Smooth muscle cell (in vitro differentiated cells): ENCODE results near the gene DUSP9. TPM values are rescaled to one million over a fixed set of nuclear protein-coding genes. Genes with fewer than 3 reads are reported as not detected.

Source experiments
- DNase-seq: peaks from one replicate; lab custom pipeline; 2025; ENCODE audit not compliant: unreplicated experiment; lab: John Stamatoyannopoulos, UW
- H2AFZ ChIP-seq: fragments of 200-600 bp; sonication (generic); 2 replicates; pipeline ENCODE4 v1.6.0; 2016; ENCODE audit warnings: antibody characterized with exemption, low read depth, mild to moderate bottlenecking
- H3F3A ChIP-seq: fragments of 200-600 bp; sonication (generic); 2 replicates; pipeline ENCODE4 v1.6.0; 2017; ENCODE audit warnings: antibody characterized with exemption, low read depth
- H3K27ac ChIP-seq: fragments of 200-600 bp; sonication (generic); 2 replicates; pipeline ENCODE4 v1.5.1; 2016; ENCODE audit warnings: low read depth, mild to moderate bottlenecking
- H3K27me3 ChIP-seq: fragments of 200-600 bp; sonication (generic); 2 replicates; pipeline ENCODE4 v1.6.1; 2016; ENCODE audit warnings: low read depth, mild to moderate bottlenecking
- H3K36me3 ChIP-seq: fragments of 200-600 bp; sonication (generic); 2 replicates; pipeline ENCODE4 v1.5.1; 2016; ENCODE audit warnings: low read depth
- H3K4me1 ChIP-seq: fragments of 200-600 bp; sonication (generic); 2 replicates; pipeline ENCODE4 v1.5.1; 2016; ENCODE audit warnings: low read depth
- H3K4me2 ChIP-seq: fragments of 200-600 bp; sonication (generic); 2 replicates; pipeline ENCODE4 v1.6.0; 2016; ENCODE audit warnings: mild to moderate bottlenecking
- H3K4me3 ChIP-seq: fragments of 200-600 bp; sonication (generic); 2 replicates; pipeline ENCODE4 v1.5.1; 2016; ENCODE audit warnings: mild to moderate bottlenecking
- H3K79me2 ChIP-seq: fragments of 200-600 bp; sonication (generic); 2 replicates; pipeline ENCODE4 v1.6.0; 2016; ENCODE audit warnings: low read depth, mild to moderate bottlenecking
- H3K9ac ChIP-seq: fragments of 200-600 bp; sonication (generic); 2 replicates; pipeline ENCODE4 v1.6.0; 2016; ENCODE audit warnings: low read depth
- H3K9me3 ChIP-seq: fragments of 200-600 bp; sonication (generic); replicated peaks from 2 replicates; pipeline ENCODE4 v1.5.1; 2016; ENCODE audit warnings: low read depth
- H4K20me1 ChIP-seq: fragments of 200-600 bp; sonication (generic); 2 replicates; pipeline ENCODE4 v1.6.0; 2016; ENCODE audit warnings: low read depth
- WGBS: methylation state at CpG from one replicate; pipeline ENCODE4 v1.1.7; 2016; ENCODE audit warnings: low lambda C conversion rate; 5-methylcytosine and 5-hydroxymethylcytosine counted together
- polyA plus RNA-seq: library from polyadenylated mRNA; unstranded; fragments of >200 nt; fragmentation: Nextera tagmentation; extraction: Ambion mirVana; gene quantifications from 2 replicates; pipeline ENCODE4 v1.2.1, GENCODE V29; 2016
- total RNA-seq: library from RNA; depleted of rRNA; stranded (reverse); fragments of >200 nt; gene quantifications from 2 replicates; pipeline ENCODE4 v1.2.3, GENCODE V29; 2014
- TF ChIP-seq, protein P1 (sequence below): fragments of 200-600 bp; sonication (generic); IDR thresholded peaks from 2 replicates; pipeline ENCODE4 v1.5.1; 2017; ENCODE audit warnings: borderline replicate concordance, mild to moderate bottlenecking, antibody characterized with exemption; ENCODE audit not compliant: insufficient read depth, poor library complexity, severe bottlenecking

DUSP9 gene
- total and polyA plus RNA-seq, 2 experiments from 2014 or later, result 3.0 to 11.3 TPM

DNA sequence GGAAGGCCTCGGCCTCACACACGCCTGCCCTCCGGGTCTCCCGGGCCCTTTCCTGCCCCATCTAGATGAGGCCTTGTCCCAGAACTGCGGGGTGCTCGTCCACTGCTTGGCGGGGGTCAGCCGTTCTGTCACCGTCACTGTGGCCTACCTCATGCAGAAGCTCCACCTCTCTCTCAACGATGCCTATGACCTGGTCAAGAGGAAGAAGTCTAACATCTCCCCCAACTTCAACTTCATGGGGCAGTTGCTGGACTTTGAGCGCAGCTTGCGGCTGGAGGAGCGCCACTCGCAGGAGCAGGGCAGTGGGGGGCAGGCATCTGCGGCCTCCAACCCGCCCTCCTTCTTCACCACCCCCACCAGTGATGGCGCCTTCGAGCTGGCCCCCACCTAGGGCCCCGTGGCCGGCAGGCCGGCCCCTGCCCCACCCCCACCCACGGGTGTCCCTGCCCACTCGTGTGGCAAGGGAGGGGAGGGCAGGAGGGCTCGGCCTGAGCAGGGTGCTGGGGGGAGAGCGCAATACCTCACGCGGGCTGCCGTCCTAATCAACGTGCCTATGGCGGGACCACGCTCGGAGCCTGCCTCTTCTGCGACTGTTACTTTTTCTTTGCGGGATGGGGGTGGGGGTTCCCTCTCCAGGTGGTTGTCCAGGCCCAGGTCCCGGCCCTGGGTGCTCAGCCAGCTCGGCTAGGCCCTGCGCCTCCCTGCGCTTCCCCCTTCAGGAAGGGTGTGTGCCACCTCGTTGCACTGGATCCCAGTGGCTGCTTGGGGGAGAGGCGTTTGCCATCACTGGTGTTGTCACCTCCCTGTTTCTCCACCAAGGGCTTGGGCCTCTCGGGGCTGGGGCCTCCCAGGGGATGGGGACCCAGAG lies 3.1 kb downstream of the DUSP9 start:
- Histone ChIP-seq H3K9ac (no peak overlapping the region), H3K4me3 (no peak overlapping the region), H3K27me3 (peaks cover 6% of the 10 kb centered on the region), H3K9me3 (no peaks in the 10 kb centered on the region), H3K79me2 (no peaks in the 10 kb centered on the region), H3K36me3 (no peaks in the 10 kb centered on the region), H2AFZ (no peak overlapping the region), H3K4me1 (no peaks in the 10 kb centered on the region), H4K20me1 (no peaks in the 10 kb centered on the region), H3K4me2 (no peak overlapping the region), H3K27ac (no peak overlapping the region), H3F3A (no peaks in the 10 kb centered on the region)
- no peak for DNase-seq
- 83% methylated on average over 22 of the region's 41 CpGs for whole genome bisulfite sequencing
- TF ChIP-seq, protein P1, sequence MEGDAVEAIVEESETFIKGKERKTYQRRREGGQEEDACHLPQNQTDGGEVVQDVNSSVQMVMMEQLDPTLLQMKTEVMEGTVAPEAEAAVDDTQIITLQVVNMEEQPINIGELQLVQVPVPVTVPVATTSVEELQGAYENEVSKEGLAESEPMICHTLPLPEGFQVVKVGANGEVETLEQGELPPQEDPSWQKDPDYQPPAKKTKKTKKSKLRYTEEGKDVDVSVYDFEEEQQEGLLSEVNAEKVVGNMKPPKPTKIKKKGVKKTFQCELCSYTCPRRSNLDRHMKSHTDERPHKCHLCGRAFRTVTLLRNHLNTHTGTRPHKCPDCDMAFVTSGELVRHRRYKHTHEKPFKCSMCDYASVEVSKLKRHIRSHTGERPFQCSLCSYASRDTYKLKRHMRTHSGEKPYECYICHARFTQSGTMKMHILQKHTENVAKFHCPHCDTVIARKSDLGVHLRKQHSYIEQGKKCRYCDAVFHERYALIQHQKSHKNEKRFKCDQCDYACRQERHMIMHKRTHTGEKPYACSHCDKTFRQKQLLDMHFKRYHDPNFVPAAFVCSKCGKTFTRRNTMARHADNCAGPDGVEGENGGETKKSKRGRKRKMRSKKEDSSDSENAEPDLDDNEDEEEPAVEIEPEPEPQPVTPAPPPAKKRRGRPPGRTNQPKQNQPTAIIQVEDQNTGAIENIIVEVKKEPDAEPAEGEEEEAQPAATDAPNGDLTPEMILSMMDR, result no peak

DNA sequence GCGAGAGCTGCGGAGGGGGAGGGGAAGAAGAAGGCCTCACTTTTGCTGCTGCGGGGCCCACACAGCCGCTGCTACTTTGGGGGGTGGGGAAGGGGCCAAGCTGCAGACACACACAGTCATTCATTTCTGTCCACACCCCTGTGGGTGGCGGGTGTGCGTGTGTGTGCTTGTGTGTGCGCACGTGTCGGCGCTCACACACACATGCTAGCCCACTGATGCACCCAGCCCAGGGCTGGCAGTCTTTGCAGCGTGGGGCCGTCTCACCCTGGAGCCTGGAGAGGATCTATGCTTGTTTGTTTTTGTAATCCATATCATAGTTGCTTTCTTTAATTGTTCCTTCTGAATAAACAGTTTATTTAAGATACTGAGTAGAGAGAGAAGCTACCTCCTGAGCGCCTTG lies 4.0 kb downstream of the DUSP9 start:
- Histone ChIP-seq H3K79me2 (no peaks in the 10 kb centered on the region), H3K4me1 (no peaks in the 10 kb centered on the region), H3K36me3 (no peaks in the 10 kb centered on the region), H3K9ac (no peak overlapping the region), H3F3A (no peaks in the 10 kb centered on the region), H3K4me3 (no peak overlapping the region), H3K4me2 (no peak overlapping the region), H3K27me3 (no peaks in the 10 kb centered on the region), H3K9me3 (no peaks in the 10 kb centered on the region), H3K27ac (no peak overlapping the region), H2AFZ (no peak overlapping the region), H4K20me1 (no peaks in the 10 kb centered on the region)
- 92% methylated on average over 13 of the region's 13 CpGs for WGBS
- TF ChIP-seq, protein P1, result no peak
- no peak for DNase-seq

DNA sequence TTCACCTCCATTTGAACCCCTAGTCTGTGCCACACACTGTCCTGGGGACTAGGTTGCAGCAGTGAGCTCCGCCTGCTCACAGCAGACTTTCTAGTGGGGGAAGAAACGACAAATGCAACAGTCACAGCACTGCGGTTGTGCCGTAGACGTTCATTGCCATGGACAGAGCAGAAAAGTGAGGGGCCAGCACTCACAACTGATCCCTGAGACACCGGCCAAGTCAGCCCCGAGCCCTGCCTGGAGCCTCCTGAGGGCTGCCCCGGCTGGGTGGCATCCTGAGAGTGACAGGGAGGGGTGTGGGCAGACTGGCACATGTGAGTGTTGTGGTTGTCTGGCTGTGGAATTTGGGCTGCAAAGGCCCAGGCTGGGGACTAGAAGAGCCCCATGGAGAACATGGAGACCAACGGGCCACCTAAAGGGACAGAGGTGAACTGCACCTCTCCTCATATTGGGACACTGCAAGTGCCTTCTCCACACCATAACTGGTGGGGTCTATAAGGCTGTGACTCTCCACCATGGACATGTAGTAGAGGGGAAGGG lies 4.6 kb downstream of the DUSP9 start:
- TF ChIP-seq, protein P1, result peak; percentile 26
- no peak overlapping the region for H3K27ac ChIP-seq
- H4K20me1 ChIP-seq, result no peaks in the 10 kb centered on the region
- H3K27me3 ChIP-seq, result no peaks in the 10 kb centered on the region
- no peak overlapping the region for H3K4me3 ChIP-seq
- no peak overlapping the region for H3K4me2 ChIP-seq
- no peaks in the 10 kb centered on the region for H3F3A ChIP-seq
- H3K4me1 ChIP-seq, result no peaks in the 10 kb centered on the region
- H2AFZ ChIP-seq, result no peak overlapping the region
- no peak overlapping the region for H3K9ac ChIP-seq
- H3K9me3 ChIP-seq, result no peaks in the 10 kb centered on the region
- WGBS, result 83% methylated on average over 9 of the region's 9 CpGs
- no peak for DNase-seq
- no peaks in the 10 kb centered on the region for H3K79me2 ChIP-seq
- no peaks in the 10 kb centered on the region for H3K36me3 ChIP-seq
